Transverse colon (tissue), 4 donors: ENCODE results near the gene EDC3. TPM values are rescaled to one million over a fixed set of nuclear protein-coding genes. Genes with fewer than 3 reads are reported as not detected.

Experiments used
- DNase-seq: peaks from one replicate; pipeline ENCODE4 v3.0.0-alpha.2; 2019
- H3K27ac ChIP-seq, 4 donors: fragments of 200-600 bp; sonication (generic); 2 replicates each; pipeline ENCODE4 v1.5.1; 2016 to 2018; ENCODE audit warnings: inconsistent platforms in 4 of 4
- H3K27me3 ChIP-seq: fragments of 200-600 bp; sonication (generic); 2 replicates; pipeline ENCODE4 v1.5.1; 2017; ENCODE audit warnings: inconsistent platforms
- H3K36me3 ChIP-seq, 4 donors: fragments of 200-600 bp; sonication (generic); 2 replicates each; pipeline ENCODE4 v1.5.1; 2017 to 2019; ENCODE audit warnings: inconsistent platforms in 4 of 4
- H3K4me1 ChIP-seq, 4 donors: fragments of 200-600 bp; sonication (generic); 2 replicates each; pipeline ENCODE4 v1.5.1; 2017 to 2020; ENCODE audit warnings: inconsistent platforms in 4 of 4
- H3K4me3 ChIP-seq, 4 donors: fragments of 200-600 bp; sonication (generic); 1 replicate in 1 of 4; 2 replicates in 3 of 4; pipeline versions ENCODE4 v1.5.1 to v1.6.1; 2017 to 2019; ENCODE audit warnings: inconsistent platforms in 4 of 4
- H3K9me3 ChIP-seq, 2 donors: fragments of 200-600 bp; sonication (generic); 2 replicates each; pipeline ENCODE4 v1.5.1; 2017 to 2019; ENCODE audit warnings: inconsistent platforms in 2 of 2
- EP300 ChIP-seq: sonication (generic); formaldehyde crosslinking; IDR thresholded peaks from one replicate; pipeline ENCODE4 v1.6.1; 2017; ENCODE audit warnings: antibody characterized with exemption, low read depth
- POLR2A ChIP-seq: fragments of 450-650 bp; IDR thresholded peaks from one replicate; pipeline ENCODE4 v1.6.1; 2016; ENCODE audit warnings: antibody characterized with exemption, mild to moderate bottlenecking, moderate library complexity
- POLR2AphosphoS5 ChIP-seq, 3 donors: sonication (generic); formaldehyde crosslinking; IDR thresholded peaks; one replicate each; pipeline ENCODE4 v1.6.1; 2016; ENCODE audit warnings: antibody characterized with exemption in 3 of 3
- WGBS, 2 donors: methylation state at CpG; one replicate each; pipeline ENCODE4 v1.1.5; 2018; ENCODE audit warnings: low coverage in 1 of 2; 5-methylcytosine and 5-hydroxymethylcytosine counted together
- in situ Hi-C, 4 donors: fragments of 200-750 bp; cut with MboI; loops; one replicate each; pipeline versions ENCODE4 v1.15.0 to v1.15.1; 2017; ENCODE audit warnings: low sequenced_read_pairs in 3 of 4, low pct_ligation_motif_present in 1 of 4, low pct_unique_long_range_greater_than_20kb in 1 of 4
- intact Hi-C: fragments of 100-400 bp; cut with DNase I; formaldehyde crosslinking; loops from one replicate; pipeline ENCODE4 v1.15.1; 2023; ENCODE audit warnings: low total_unique reads
- total RNA-seq, 4 donors: library from RNA; depleted of rRNA; stranded (reverse); fragments of >200 nt; gene quantifications; one replicate each; pipeline ENCODE4 v1.1.0, GENCODE V29; 2016
- TF ChIP-seq, protein P1 (sequence below), 5 experiments: fragments of 200-600 bp in 3 of 5; fragments of 450-650 bp in 2 of 5; sonication (generic) in 3 of 5; IDR thresholded peaks; 1 replicate in 2 of 5; 2 replicates in 3 of 5; pipeline ENCODE4 v1.5.1; 2016 to 2017; ENCODE audit warnings: antibody characterized with exemption in 5 of 5, inconsistent platforms in 3 of 5, mild to moderate bottlenecking in 2 of 5, moderate library complexity in 1 of 5

The EDC3 gene
- total RNA-seq, 4 donors from 2014 or later = 23.2 to 112 (median 29.4) TPM

- peak overlapping the region in 2 of 4 donors; percentile 61 to 67 for H3K27ac ChIP-seq
- H3K9me3 ChIP-seq = no peaks in the 10 kb centered on the region
- no peaks in the 10 kb centered on the region for H3K36me3 ChIP-seq
- TF ChIP-seq, protein P1, sequence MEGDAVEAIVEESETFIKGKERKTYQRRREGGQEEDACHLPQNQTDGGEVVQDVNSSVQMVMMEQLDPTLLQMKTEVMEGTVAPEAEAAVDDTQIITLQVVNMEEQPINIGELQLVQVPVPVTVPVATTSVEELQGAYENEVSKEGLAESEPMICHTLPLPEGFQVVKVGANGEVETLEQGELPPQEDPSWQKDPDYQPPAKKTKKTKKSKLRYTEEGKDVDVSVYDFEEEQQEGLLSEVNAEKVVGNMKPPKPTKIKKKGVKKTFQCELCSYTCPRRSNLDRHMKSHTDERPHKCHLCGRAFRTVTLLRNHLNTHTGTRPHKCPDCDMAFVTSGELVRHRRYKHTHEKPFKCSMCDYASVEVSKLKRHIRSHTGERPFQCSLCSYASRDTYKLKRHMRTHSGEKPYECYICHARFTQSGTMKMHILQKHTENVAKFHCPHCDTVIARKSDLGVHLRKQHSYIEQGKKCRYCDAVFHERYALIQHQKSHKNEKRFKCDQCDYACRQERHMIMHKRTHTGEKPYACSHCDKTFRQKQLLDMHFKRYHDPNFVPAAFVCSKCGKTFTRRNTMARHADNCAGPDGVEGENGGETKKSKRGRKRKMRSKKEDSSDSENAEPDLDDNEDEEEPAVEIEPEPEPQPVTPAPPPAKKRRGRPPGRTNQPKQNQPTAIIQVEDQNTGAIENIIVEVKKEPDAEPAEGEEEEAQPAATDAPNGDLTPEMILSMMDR (IDR thresholded peaks at IDR 0.05) = no peak
- no peak for TF ChIP-seq POLR2A
- no peak for TF ChIP-seq POLR2AphosphoS5 (IDR thresholded peaks at IDR 0.05)
- no peak for TF ChIP-seq EP300
- no peak overlapping the region for H3K4me3 ChIP-seq
- intact Hi-C loops (no loop called here), in situ Hi-C loops (no loop called here)
- 87 to 91% methylated on average over 3 to 7 of the region's 7 CpGs for WGBS, 2 donors
- no peaks in the 10 kb centered on the region for H3K27me3 ChIP-seq
- H3K4me1 ChIP-seq = peaks cover 4 to 43% (median 22%) of the 10 kb centered on the region in 4 donors
- no peak for DNase-seq
These were observed 40.4 kb downstream of the EDC3 start for GRCh38 chr15:74655424-74655823.

DNA sequence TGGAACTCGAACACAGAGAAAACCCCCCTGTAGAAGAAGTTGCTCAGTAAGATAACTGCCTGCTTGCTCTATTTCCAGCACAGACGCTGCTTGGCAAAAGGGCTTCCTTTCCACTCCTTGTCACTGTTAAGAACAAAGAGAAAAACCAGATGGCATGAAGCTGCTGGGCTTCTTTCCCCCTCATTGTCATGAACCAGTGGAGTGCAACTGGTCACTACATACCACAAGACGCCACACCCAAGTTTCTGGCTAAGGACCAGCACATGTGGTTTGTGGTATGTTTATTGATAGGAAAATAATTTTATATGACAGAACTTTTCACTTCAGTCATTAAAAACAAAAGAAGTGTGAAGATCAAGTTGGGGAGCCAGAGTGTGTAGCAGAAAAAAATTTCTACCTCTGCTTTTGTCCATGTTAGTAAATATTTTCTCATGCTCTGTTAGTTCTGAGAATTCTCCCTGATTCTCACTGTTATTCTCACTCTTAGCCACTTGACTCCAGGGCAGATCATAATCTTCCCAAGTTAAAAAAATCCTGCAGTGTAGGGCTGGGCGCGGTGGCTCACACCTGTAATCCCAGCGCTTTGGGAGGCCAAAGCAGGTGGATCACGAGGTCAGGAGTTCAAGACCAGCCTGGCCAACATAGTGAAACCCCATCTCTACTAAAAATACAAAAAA lies 42.3 kb downstream of the EDC3 start:
- in situ Hi-C loops (no loop called here), intact Hi-C loops (no loop called here)
- no peaks in the 10 kb centered on the region for H3K36me3 ChIP-seq
- no peaks in the 10 kb centered on the region for H3K27me3 ChIP-seq
- TF ChIP-seq POLR2AphosphoS5 (IDR thresholded peaks at IDR 0.05) = peak; percentile 55 to 67 (median 67)
- no peak for TF ChIP-seq POLR2A
- no peak overlapping the region for H3K4me3 ChIP-seq
- WGBS, 2 donors = 60 to 63% methylated on average over 3 to 7 of the region's 7 CpGs
- peak; percentile 69 for DNase-seq
- H3K9me3 ChIP-seq = no peaks in the 10 kb centered on the region
- H3K4me1 ChIP-seq = peaks cover 4 to 43% (median 22%) of the 10 kb centered on the region in 4 donors
- H3K27ac ChIP-seq = peak overlapping the region; percentile 61 to 68 (median 66)

GRCh38 chr15:74651242-74651741 lies 44.5 kb downstream of the EDC3 start:
- Histone ChIP-seq H3K4me1 (peaks cover 4 to 49% (median 22%) of the 10 kb centered on the region in 4 donors), H3K9me3 (no peaks in the 10 kb centered on the region), H3K27ac (peak overlapping the region in 3 of 4 donors; percentile 23 to 39 (median 35)), H3K4me3 (no peak overlapping the region), H3K27me3 (no peaks in the 10 kb centered on the region), H3K36me3 (no peaks in the 10 kb centered on the region)
- WGBS, 2 donors = 50 to 72% methylated on average over 2 to 3 of the region's 3 CpGs
- TF ChIP-seq POLR2AphosphoS5 (IDR thresholded peaks at IDR 0.05) = peak; percentile 3 to 59 (median 11)
- TF ChIP-seq, protein P1 (IDR thresholded peaks at IDR 0.05) = no peak
- in situ Hi-C loops = no loop called here
- DNase-seq = no peak
- intact Hi-C loops = no loop called here

DNA sequence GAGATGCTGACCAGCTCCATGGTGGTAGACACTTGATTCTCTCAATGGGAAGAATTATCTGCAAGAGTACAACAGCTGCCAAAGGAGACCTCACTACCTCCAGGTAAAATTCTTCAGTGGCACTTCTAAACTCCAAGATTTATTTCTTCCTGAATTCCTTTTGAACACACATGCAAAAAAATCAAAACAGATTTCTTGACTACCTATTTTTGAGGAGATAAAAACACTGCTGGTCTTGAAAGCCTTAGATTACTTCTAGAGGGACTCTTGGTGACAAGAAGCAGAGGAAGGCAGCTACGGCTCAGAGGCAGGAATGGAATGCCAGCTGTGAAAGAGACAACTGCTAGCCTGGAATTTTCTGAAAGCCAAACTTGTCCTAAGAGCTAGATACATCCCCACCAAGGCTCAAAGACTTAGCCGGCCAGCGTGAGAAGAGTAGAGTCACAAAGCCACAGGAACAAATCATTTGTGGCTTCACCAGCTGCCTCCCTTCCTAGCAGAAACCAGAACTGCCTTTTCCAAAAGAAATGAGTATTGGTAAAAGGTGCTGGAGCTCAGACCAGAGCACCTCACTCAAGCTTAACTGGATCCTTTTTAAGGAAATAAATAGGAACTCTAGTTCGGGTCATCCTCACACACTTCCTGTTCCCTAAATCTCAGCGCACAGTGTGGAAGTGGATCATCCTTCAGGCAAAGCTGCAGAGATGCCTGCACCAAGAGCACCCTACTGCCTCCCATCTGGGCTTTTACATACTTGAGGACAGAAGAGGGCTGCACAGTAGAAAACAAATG lies 47.6 kb downstream of the EDC3 start:
- intact Hi-C loops = no loop called here
- Histone ChIP-seq H3K4me1 (peaks cover 6 to 38% (median 20%) of the 10 kb centered on the region in 4 donors), H3K9me3 (no peaks in the 10 kb centered on the region), H3K27ac (no peak overlapping the region), H3K36me3 (no peaks in the 10 kb centered on the region), H3K4me3 (no peak overlapping the region), H3K27me3 (no peaks in the 10 kb centered on the region)
- WGBS, 2 donors = 84 to 85% methylated on average over 3 to 5 of the region's 5 CpGs
- TF ChIP-seq EP300 = no peak
- no peak for TF ChIP-seq POLR2AphosphoS5 (IDR thresholded peaks at IDR 0.05)
- no peak for TF ChIP-seq POLR2A
- TF ChIP-seq, protein P1 (IDR thresholded peaks at IDR 0.05) = no peak
- DNase-seq = no peak
- in situ Hi-C loops = loop anchor here (10.0 to 25.0 kb wide), 3 partner anchors 107 to 314 kb away; partner anchors contain the start of genes COX5A (in 2 of the 4) and RPP25 (in 1 of the 4)
